8988T (cell line): ENCODE data around the gene FEM1B.

Source experiments
- DNase-seq: peaks from one replicate; pipeline ENCODE4 v3.0.0; 2011

FEM1B gene

DNA sequence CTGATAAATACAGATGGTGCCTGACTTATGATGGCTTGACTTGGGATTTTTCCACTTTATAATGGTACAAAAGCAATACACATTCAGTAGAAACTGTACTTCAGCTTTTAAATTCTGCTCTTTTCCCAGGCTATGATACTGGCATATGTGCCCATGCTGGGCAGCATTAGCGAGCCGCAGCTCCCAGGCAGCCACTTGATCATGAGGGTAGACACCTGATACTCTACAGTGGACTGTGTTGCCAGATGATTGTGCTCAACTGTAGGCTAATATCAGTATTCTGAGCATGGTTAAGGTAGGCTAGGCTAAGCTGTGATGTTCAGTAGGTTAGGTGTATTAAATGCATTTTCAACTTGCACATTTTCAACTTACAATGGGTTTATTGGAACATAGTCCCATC is 17.7 kb upstream of the FEM1B start:
- no peak for DNase-seq

DNA sequence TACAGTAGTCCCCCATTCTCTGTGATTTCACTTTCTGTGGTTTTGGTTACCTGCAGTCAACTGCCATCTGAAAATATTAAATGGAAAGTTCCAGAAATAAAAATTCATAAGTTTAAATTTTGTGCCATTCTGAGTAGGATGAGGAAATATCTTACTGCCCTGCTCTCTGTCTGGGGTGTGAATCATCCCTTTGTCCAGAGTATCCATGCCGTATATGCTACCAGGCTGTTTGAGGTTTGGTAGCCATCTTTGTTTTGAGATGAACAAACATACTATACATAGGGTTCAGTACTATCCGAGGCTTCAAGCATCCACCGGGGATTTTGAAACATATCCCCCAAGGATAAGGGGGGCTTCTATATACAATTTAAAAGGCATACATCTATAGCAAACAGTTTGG is 16.3 kb upstream of the FEM1B start:
- DNase-seq, result no peak

DNA sequence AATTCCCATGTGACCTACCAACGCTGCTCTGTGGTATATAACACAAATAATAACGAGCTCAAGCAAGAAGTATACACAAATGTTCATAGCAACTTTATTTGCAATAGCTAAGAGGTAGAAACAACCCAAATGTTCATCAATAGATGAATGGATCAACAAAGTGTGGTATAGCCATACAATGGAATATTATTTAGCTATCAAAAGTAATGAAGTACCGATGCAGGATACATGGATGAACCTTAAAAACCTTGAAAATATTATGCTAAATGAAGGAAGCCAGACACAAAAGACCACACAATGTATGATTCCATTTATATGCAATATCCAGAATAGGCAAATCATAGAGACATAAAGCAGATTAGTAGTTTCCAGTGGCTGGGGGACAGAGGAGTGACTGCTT is 15.6 kb upstream of the FEM1B start:
- no peak for DNase-seq

DNA sequence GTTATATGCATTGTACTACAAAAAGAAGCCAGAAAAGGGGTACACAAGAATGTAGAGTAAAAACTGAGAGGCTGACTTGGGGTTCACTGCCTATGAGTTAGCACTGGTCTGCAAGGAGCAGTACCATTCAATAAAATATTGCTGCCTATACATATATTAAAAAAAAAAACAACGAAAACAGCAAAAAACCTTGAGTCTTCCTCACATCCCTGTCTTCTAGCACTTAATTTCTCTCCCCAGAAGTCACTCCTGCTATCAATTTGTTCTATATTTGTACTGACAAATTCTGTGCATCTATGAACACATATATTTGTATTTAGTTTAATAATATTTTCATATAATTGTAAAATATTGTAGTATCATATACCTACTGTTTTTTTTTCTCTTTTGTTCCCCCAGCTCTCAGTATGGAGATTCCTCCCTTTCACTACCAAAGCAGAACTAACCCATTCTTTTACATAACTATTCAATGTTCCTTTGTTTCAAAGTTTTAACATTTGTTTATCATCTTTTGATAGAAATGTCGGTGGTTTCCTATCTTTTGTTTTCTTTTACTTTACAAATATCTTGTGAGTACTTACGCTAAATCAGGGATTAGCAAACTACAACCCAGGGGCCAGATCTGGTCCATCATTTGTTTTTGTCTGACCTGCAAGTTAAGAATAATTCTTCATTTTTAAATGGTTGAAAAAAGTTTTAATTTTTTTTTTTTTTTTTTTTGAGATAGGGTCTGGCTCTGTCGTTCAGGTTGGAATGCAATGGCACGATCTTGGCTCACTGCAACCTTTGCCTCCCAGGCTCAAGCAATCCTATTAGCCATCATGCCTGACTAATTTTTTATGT is 14.8 kb upstream of the FEM1B start:
- DNase-seq, result no peak

DNA sequence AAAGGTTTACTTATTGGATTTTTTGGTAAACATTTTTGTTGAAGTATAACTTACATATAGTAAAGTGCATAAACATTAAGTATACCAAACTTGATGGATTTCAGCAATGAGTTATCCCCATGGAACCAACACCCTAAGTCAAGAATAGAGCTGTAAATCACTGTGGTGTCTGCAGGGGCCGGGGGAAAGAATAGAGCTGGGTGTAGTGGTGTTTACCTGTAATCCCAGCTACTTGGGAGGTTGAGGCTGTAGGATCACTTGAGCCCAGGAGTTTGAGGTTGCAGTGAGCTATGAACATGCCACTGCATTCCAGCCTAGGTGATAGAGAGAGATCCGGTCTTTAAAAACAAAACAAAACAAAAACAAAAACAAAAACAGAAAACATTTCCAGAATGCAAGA is 13.3 kb upstream of the FEM1B start:
- DNase-seq, result no peak

DNA sequence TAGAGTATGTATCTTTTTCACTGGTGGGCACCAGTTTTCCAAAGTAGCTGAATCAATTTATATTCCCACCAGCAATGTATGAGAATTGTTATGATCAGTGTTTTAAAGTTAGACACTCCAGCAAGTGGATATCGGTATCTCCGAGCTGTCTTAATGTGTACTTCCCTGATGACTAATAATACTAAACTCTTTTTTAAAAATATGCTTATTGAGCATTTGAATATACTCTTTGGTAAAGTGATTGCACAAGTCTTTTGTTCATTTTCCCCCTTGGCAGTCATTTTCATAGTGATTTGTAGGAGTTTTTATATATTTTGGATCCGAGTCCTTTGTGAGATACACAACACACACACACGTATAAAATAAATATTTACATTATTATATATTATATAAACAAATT is 12.5 kb upstream of the FEM1B start:
- DNase-seq, result no peak

DNA sequence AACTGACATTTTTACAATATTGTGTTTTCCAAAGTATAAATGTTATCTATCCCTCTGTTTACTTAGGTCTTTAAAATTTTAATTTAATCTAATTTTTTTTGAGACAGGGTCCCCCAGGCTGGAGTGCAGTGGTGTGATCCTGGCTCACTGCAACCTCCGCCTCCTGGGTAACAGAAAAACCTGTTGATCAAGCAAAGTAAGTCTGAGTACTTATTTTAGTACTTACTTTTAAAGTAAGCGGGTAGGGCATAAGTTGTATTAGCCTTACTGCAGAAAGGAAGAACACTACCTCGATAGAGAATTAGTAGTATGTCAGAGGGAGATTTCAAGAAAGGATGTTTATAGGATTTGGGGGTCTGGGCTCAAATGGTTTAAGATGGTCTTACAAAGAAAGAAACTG is 11.9 kb upstream of the FEM1B start:
- no peak for DNase-seq

DNA sequence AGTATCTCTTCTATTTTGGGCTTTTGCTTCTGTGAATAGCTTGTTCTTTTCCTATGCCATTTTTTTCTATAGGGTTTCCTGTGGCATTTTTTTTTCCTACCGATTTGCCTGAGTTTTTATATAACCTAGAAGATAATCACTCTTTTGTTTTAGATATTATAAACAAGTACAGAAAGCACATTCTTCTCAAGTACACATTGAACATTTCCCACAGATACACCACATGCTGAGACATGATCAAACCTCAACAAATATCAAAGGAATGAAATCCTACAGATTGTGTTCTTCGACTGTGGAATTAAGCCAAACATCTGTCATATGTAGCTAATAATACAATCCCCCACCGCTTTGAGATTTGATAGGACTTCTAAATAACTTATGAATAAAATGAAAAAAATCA is 9.1 kb upstream of the FEM1B start:
- no peak for DNase-seq

DNA sequence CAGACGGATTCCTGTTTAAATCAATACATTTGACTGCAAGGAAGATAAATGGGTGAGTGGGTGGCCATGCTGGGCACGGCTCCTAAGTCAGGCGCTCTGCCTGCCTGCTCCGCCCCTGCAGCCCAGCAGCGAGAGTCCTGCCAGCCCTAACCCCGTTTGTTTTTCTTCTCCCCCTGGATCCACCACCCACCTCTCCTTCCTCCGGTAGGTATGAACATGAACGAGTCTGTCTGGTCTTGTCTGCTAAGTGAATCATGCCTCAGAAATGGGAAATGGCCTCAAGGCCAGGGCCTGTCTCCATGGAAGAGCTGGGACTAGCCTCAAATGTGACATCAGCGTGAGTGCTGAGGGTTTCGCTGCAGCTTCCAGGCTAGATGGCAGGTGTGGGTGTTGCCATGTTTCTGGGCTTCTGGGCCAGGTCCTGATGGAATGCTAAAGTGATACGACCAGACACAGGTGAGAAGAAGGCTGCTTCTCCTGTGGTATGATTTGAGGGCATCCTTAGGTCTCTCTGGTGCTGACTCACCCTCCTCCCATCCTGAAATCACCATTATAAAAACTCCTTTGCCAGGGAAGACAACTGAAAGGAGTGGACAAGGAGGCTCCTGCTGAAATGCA is 5.6 kb upstream of the FEM1B start:
- DNase-seq, result no peak

DNA sequence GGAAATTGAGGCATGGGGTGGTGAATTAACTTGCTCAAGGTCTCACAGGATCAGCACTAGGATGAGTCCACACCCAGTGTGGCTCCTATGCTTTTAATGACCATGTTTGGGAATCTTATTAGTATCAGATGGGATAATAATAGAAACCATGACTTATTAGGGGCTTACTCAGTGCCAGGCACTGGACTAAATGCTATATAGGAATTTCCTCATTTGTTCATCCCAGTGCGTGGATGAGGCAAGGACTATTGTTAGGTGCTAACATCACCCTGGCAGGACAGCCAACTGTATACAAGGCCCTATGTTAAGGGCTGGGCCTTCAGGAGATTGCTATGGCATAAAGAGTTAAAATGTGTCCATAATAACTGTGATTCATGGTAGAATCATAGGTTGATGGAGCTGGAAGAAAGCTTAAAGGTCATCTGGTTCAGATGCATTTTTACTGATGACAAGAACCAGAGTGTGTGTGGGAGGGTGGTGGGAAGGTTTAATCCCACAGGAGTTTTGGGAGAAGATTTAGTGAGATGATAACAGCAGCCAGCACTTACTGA is 4.7 kb upstream of the FEM1B start:
- no peak for DNase-seq

DNA sequence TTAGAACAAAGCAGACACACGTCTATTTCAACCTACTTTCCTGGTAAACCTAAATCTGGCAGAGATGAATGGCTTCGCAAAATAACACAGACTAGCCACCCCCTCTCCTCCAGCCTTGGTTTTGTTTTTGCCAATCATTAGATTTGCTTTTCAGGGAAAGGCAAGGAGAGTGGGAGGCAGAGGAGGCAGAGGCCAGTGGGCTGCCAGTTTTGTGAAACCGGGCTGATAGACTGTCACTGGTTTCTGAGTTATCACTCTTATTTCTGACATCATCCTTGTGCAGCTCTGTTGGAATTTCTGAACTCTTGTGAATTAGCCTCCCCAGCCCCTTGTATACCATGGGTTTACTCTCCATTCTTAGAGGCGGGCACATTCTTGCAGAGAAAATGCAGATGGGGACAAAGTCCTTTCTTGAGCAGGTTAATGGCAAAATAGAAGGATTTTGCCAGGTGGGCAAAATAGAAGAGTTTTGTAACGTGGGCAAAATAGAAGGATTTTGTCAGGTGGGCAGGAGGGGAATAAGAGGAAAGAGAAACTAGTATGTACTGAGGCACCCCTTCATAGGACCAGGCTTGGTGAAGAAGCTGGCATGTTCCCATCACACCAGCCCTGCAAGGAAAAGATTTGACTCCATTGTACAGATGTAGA is 3.2 kb upstream of the FEM1B start:
- no peak for DNase-seq

DNA sequence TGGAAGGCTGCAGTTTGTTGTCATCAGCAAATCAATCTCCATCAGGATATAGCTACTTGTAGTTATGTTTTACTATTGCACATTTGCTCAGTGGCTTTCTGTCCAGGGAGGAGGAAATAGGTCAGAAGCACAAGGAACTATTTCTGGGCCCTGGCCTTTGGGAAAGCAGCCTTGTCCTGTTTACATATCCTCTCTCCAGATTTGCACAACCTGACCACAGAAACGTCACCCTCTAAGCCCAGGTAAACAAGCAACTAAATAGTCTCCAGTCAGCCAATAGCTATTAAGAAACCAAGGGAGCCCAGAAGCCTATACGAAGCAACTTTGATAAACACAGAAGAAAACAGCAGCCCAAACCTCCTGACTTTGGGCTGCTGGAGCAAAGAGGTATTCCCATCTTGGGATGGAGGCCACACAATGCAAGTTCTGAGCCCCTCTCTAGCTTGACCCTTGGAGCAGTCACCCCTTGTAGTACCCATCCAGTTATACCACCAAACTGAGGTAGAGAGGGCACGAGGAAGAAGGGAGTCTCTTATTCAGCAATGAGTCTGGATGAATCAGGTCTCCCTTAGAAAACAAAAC is 2.3 kb upstream of the FEM1B start:
- DNase-seq, result no peak

DNA sequence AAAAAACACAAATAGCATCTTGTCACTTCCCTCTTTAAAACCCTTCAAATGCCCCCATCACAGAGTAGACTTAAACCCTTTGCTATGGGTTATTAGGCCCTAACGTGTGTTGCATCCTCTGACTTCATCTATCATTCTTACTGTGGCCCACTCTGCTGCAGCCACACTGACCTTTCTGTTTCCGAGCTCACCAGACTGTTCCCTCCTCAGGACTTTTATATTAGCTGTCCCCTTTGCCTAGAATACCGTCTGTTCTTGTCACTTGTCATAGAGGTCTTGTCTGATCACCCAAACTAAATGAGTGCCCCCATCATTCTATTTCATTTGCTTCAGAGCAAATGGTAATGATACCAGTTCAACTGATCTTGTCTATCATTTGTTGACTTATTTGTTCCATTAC is 877 bp upstream of the FEM1B start:
- no peak for DNase-seq

DNA sequence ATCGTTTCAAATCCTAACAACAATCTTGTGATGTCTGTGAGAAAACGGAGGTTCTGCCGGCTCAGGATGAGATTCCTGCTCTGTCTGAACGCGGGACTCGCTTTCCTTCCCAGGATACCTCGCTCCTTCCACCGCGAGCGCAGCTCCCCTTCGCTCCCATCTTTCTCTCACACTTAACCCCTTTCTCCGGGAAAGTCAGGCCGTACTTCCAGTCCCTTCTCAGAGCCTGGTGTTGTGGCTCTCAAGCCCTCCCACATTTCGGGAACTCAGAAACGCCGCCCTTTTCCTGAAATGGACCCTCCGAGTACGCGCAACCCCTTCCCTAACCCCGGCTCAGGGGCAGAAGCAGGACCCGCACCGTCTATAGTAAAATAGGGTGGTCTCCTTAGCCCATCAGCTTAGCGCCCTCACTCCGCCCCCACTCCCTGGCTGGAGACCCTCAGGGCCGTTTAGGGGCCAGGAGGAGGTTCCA is 378 bp upstream of the FEM1B start:
- DNase-seq, result no peak

DNA sequence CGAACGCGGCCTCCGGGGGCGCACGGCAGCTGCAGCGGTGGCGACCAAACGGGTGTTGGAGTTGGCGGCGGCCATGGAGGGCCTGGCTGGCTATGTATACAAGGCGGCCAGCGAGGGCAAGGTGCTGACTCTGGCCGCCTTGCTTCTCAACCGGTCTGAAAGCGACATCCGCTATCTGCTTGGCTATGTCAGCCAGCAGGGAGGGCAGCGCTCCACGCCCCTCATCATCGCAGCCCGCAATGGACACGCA is 725 bp downstream of the FEM1B start:
- no peak for DNase-seq

DNA sequence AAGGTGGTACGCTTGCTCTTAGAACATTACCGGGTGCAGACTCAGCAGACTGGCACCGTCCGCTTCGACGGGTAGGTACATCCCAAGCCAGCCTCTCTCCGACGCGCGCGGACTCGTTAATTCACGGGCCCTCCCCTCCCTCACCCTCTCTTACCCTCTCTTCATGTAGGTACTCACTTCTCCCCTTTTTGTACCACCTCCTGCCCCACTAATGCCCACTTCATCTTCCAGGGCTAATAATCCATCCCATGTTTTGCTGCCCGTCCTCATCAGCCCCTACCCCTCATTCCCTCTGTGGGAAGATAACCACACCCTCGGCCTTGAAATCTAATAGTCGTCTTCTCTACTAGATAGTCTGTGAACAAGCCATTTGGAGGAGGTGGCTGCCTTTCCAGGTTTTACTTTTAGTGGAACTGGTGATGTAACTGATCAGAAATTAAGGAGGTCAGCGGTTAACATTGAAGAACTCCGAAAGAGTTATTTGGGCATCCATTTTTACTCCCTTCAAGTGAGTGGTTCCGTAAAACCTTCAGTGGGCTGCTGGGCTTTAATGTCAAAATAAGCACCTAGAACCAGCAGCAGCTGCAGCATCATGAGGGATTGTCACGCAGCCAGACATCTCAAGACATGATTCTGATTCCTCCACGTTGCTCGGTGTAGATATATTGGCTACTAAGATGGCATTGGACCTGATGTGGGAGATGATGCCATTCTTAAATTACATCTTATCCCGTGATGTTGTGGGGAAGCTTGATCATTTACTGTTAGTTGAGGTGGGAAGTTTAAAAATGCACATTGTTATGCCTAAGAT is 1.3 kb downstream of the FEM1B start:
- DNase-seq, result no peak

DNA sequence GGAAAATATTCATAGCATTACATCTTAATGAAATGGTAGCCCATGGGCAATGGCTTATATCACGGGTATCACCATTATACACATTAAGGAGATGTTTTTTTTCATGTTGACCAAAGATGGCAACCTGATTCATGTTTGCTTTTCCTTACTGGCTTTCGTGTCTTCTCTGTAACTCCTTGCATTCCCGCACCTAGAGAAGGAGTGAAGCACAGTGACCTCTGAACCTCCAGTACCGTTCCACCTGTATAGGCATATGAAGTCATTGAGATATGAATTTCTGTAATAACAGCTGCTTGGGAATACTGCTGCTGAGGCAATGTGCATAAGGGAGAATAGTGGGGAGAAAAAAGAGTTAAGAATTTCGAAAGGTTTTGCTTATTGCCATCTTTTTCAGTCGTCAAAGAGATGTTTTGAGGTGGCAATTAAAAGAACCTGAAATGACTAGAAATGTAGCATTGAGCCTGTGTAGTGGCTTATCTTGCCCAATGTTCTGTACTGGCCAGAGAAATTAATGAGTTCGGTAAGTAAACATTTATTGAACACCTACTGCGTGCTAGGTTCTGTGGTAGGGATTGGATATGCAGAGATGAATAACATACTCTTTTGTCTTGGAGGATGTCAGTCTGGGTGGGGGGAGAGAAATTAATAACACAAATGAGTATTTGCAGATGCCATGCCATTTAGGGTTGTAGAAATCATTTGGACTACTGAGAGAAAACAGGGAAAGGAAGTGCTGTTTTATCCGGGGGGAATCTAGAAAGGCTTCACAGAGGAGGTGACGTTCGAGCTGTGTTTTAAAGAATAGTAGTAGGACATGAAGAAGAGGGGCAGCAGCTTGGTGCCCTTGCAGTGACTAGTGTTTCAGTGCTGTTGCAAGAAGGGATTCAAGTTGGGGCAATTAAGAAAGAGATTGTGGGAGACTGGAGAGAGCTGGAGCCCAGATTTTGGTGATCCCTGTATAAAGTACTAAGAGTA is 2.5 kb downstream of the FEM1B start:
- no peak for DNase-seq

DNA sequence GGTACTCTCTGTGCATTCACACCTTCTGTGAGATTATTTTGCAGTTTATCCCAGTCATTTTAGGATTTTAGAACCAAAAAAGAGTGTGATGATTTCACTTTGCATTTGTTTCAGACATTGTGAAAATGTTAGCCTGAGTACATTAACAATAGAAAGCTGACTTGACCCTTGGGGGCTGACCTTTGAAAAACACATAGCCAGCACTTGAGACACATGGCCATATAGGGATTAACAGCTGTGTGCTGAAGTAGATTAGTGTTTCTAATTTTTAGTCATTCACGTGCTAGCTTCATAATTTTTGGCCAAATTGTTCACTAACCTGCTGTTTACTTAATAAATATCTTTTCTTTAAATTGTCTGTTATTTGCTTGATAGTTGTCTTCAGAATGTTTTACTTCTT is 3.5 kb downstream of the FEM1B start:
- no peak for DNase-seq

DNA sequence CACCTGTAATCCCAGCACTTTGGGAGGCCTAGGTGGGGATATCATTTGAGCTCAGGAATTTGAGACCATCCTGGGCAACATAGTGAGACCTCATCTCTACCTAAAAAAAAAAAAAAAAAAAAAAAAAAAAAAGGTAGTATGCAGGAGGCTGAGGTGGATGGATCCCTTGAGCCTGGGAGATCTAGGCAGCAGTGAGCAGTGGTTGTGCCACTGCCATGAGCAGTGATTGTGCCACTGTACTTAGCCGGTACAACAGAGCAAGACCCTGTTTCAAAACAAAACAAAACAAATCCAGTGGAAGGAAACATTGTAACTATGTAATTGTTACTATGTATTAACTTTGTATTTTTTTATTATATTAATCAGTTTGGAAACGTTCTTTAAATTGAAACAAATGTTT is 5.9 kb downstream of the FEM1B start:
- no peak for DNase-seq

DNA sequence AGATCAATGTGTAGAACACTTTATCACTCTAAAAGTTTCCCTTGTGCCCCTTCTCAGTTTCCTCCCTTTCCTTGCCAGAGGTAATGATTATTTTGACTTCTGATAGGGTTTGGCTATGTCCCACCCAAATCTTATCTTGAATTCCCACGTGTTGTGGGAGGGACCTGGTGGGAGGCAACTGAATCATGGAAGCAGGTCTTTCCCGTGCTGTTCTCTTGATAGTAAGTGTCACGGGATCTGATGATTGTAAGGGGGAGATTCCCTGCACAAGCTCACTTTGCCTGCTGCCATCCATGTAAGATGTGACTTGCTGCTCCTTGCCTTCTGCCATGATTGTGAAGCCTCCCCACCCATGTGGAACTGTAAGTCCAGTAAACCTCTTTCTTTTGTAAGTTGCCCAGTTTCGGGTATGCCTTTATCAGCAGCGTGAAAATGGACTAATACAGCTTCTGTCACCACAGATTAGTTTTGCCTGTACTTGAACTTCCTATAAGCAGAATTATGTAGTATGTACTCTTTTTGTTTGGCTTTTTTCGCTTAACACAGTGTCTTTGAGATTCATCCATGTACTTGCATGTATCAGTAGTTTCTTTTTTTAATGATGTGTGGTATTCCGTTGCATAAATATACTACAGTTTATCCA is 7.2 kb downstream of the FEM1B start:
- no peak for DNase-seq
